Measurements from ENCODE around the gene TSPAN9.

TSPAN9 gene

GRCh38 chr12:3205742-3206519 is 128.8 kb downstream of the TSPAN9 start:
- no peak for DNase-seq (ENCODE audit: low read depth)

GRCh38 chr12:3206536-3207072 is 129.4 kb downstream of the TSPAN9 start:
- DNase-seq (ENCODE audit: low read depth): no peak

- DNase-seq (ENCODE audit: low read depth): no peak
These were observed 130.0 kb downstream of the TSPAN9 start for GRCh38 chr12:3207175-3207574.

GRCh38 chr12:3207858-3208257 is 130.7 kb downstream of the TSPAN9 start:
- no peak for DNase-seq (ENCODE audit: low read depth)

GRCh38 chr12:3213188-3213587 is 136.0 kb downstream of the TSPAN9 start:
- DNase-seq (ENCODE audit: low read depth): no peak

GRCh38 chr12:3213768-3214167 is 136.6 kb downstream of the TSPAN9 start:
- no peak for DNase-seq (ENCODE audit: low read depth)

- no peak for DNase-seq (ENCODE audit: low read depth)
These were observed 137.6 kb downstream of the TSPAN9 start for GRCh38 chr12:3214526-3215365.

- DNase-seq (ENCODE audit: low read depth): no peak
These were observed 138.3 kb downstream of the TSPAN9 start for GRCh38 chr12:3215410-3215975.

- DNase-seq (ENCODE audit: low read depth): no peak
These were observed 138.9 kb downstream of the TSPAN9 start for GRCh38 chr12:3216097-3216496.

- no peak for DNase-seq (ENCODE audit: low read depth)
These were observed 139.8 kb downstream of the TSPAN9 start for GRCh38 chr12:3216726-3217682.

- no peak for DNase-seq (ENCODE audit: low read depth)
These were observed 140.5 kb downstream of the TSPAN9 start for GRCh38 chr12:3217683-3218079.

- DNase-seq (ENCODE audit: low read depth): no peak
These were observed 141.3 kb downstream of the TSPAN9 start for GRCh38 chr12:3218228-3219171.

GRCh38 chr12:3219233-3219632 is 142.1 kb downstream of the TSPAN9 start:
- DNase-seq (ENCODE audit: low read depth): no peak

- DNase-seq (ENCODE audit: low read depth): no peak
These were observed 143.5 kb downstream of the TSPAN9 start for GRCh38 chr12:3220382-3221321.

GRCh38 chr12:3222306-3222705 is 145.1 kb downstream of the TSPAN9 start:
- DNase-seq (ENCODE audit: low read depth): no peak

GRCh38 chr12:3222979-3223378 is 145.8 kb downstream of the TSPAN9 start:
- no peak for DNase-seq (ENCODE audit: low read depth)

- no peak for DNase-seq (ENCODE audit: low read depth)
These were observed 146.7 kb downstream of the TSPAN9 start for GRCh38 chr12:3223601-3224529.

- no peak for DNase-seq (ENCODE audit: low read depth)
These were observed 147.3 kb downstream of the TSPAN9 start for GRCh38 chr12:3224530-3224903.

All from non-pigmented ciliary epithelial cell (primary cell).